Measurements from ENCODE around the gene TMEM106C.

The TMEM106C gene

DNA sequence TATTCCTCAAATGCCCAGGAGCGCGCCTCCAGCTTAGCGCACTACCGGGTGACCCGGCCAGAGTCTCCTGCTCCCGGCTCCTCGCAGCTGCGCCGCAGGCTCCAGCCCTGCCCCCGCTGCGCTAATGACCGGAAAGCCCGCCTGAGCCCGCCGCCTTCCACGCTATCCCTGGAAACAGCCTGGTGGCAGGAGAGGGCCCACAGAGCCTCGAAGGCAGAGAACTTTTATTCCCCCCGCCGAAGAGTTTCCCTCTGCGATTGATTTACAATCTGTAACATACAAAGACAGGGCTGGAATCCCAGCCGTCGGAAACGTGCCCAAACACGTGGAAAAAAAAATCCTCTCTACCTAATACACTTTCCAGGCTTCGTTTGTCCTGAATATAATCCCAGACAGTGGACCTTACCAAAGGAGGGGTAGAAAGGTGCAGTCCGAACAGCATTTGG lies 39.4 kb downstream of the TMEM106C start:
- no peaks in the 10 kb centered on the region for H3K9me3 ChIP-seq (ENCODE audit: insufficient read depth, low read depth, low read length)
- no peak overlapping the region for H3K27ac ChIP-seq (ENCODE audit: low read length)
- peaks cover 100% of the 10 kb centered on the region for H3K27me3 ChIP-seq (ENCODE audit: insufficient read depth, low read length)
- peaks cover 19% of the 10 kb centered on the region; the same call in 1 of the 2 replicates for H3K4me1 ChIP-seq (ENCODE audit: insufficient read depth, low read length)
- H3K36me3 ChIP-seq (ENCODE audit: insufficient read depth, low read depth, low read length) = no peaks in the 10 kb centered on the region
- peak overlapping the region; percentile 69 for H3K4me3 ChIP-seq (ENCODE audit: low read length)
- H3K9ac ChIP-seq (ENCODE audit: low read depth, low read length) = peak overlapping the region; percentile 5; the same call in 1 of the 2 replicates

DNA sequence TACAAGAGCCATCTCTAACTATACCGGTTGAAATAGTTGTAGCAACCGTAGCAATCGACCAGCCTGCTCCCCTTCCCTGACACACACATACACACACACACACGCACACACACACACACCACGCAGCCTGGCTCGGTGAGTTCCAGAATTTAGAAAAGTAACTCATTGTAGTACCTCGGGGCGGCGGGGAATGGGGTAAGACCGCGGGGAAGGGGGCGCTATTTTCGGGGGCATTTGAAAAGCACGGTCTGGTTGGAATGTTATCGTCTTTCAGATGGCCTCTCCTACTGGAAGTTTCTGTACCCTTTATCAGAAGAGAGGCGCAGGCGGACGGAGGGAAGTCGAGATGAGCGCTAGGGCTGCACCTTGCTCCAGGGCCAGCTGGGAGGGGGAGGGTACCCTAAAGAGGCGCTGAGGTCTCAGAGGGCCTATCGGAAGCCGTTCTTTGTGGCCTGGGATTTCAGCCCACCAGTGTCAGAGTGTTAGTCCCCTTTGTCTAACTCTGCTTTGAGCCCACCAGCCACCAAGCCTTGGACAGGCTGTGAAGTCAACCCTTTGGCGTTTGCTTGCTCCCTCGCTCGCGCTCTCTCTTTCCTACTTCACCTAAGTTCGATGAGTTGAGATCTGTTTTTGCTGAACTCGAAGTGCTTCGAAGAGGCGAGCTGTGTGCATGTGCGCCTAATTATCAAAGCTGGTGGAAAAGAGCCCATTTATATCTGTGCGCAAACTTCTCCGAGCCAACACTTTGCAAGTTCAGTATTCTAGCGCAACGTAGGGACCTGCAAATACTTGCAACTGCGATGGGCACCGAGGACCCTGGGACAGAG lies 40.0 kb downstream of the TMEM106C start:
- H3K27me3 ChIP-seq (ENCODE audit: insufficient read depth, low read length) = peaks cover 100% of the 10 kb centered on the region
- no peaks in the 10 kb centered on the region for H3K9me3 ChIP-seq (ENCODE audit: insufficient read depth, low read depth, low read length)
- peaks cover 19% of the 10 kb centered on the region; the same call in 1 of the 2 replicates for H3K4me1 ChIP-seq (ENCODE audit: insufficient read depth, low read length)
- H3K36me3 ChIP-seq (ENCODE audit: insufficient read depth, low read depth, low read length) = no peaks in the 10 kb centered on the region
- no peak overlapping the region for H3K27ac ChIP-seq (ENCODE audit: low read length)
- H3K4me3 ChIP-seq (ENCODE audit: low read length) = peak overlapping the region; percentile 69
- H3K9ac ChIP-seq (ENCODE audit: low read depth, low read length) = peak overlapping the region; percentile 19; the same call in 1 of the 2 replicates

DNA sequence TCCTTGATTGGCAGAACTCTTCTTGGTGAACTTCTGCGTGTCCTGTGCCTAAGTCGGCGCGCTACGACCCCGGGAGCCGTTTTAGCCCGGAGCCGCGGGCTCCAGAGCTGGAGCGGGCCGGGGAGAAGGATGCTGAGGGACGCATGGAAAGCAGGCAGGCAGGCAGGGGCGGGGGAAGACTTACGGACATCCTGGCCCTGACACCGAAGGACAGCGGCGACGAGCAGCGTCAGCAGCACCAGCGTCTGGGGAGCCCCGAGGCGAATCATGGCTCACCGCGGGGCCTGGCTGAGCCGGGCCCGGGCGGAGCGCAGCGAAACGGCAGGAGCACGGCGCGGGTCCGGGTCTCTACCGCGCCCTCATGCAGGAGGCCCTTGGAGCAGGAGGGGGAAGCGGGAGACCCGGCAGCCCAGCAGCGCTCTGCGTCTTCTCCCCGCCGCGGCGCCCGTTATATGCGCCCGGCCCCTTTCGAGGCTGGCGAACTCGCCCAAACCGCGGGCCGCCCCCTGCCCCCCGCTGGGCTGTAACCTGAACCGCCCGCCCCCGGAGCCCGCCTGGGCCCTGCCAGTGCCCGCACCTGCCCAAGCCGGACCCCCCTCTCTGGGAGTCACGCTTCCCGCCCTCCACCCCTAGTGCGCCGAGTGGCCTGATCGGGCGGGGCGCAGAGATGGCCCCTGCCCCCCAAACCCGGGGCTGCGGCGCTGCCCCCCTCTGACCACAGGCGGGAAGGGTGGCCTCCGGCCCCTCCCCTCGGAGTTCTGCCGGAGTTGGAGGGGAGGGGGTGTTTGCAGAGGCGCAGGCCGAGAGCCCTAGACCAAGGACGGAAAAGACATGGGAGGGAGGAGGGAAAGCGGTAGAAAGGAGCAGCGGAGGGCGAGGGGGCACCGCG lies 40.9 kb downstream of the TMEM106C start, which contains the start of gene COL2A1:
Gene COL2A1 (minus strand): TSS at position 424 of the 889 bp plus-strand sequence. CDS start 155 bp downstream, at position 269.
- peak within 1 kb of the TSS; percentile 69 for H3K4me3 ChIP-seq (ENCODE audit: low read length)
- no peaks in the 10 kb centered on the region for H3K36me3 ChIP-seq (ENCODE audit: insufficient read depth, low read depth, low read length)
- no peaks in the 10 kb centered on the region for H3K9me3 ChIP-seq (ENCODE audit: insufficient read depth, low read depth, low read length)
- H3K9ac ChIP-seq (ENCODE audit: low read depth, low read length) = peak within 1 kb of the TSS; percentile 54; the same call in 1 of the 2 replicates
- no peak within 1 kb of the TSS for H3K27ac ChIP-seq (ENCODE audit: low read length)
- H3K4me1 ChIP-seq (ENCODE audit: insufficient read depth, low read length) = peaks cover 19% of the 10 kb centered on the region; the same call in 1 of the 2 replicates
- H3K27me3 ChIP-seq (ENCODE audit: insufficient read depth, low read length) = peaks cover 100% of the 10 kb centered on the region

DNA sequence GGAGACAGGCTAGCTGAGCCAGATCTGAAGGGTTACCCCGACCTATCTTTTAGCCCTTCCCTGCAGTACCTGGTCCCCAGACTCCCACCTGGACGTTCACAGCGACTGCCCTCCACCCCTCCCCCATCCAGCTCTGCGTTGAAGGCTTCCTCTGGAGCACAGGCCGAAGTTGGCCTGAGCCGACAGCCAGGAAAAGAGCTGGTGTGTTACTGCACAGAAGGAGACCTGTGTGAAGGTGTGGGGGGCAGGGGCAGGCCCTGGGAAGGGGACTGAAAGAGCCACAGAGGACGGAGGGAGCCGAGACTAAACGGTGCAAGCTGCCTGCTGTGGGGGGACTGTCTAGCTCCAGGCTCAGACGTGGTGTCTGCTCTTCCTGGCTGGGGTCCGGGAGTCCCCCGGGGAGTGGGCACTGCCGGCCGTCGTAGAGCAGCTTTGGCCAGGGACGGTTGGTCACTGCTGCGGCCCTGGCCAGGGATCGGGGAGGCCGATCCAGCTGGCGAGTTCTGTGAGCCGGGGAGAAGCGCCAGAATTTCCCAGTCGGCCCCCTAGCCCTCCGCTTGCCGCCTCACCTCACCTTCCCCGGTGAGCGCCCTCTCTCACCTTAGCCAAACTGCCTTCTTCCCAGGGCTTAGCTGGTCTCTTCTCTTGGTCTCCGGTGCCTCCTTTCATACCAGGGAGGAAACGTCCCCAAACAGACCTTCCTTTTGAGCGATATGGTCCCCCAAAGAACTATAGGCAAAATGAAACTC lies 41.8 kb downstream of the TMEM106C start:
- H3K4me1 ChIP-seq (ENCODE audit: insufficient read depth, low read length) = peaks cover 19% of the 10 kb centered on the region; the same call in 1 of the 2 replicates
- no peaks in the 10 kb centered on the region for H3K36me3 ChIP-seq (ENCODE audit: insufficient read depth, low read depth, low read length)
- no peaks in the 10 kb centered on the region for H3K9me3 ChIP-seq (ENCODE audit: insufficient read depth, low read depth, low read length)
- H3K9ac ChIP-seq (ENCODE audit: low read depth, low read length) = peak overlapping the region; percentile 54; the same call in 1 of the 2 replicates
- H3K27ac ChIP-seq (ENCODE audit: low read length) = no peak overlapping the region
- peak overlapping the region; percentile 69 for H3K4me3 ChIP-seq (ENCODE audit: low read length)
- peaks cover 100% of the 10 kb centered on the region for H3K27me3 ChIP-seq (ENCODE audit: insufficient read depth, low read length)

DNA sequence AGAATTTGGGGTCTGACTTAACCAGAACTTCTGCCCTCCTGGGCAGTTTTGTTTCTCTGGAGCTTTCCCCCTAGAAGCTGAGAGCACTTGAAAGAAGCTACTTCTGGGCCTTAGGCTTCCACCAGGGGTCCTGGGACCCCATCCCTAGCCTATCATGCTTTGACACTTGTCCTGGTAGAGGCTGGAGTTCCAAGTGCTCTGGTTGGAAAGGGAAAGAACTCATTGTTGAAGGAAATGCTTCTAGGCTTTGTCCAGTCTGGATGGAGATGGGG lies 42.3 kb downstream of the TMEM106C start:
- H3K27ac ChIP-seq (ENCODE audit: low read length) = no peak overlapping the region
- H3K9me3 ChIP-seq (ENCODE audit: insufficient read depth, low read depth, low read length) = no peaks in the 10 kb centered on the region
- no peak overlapping the region for H3K9ac ChIP-seq (ENCODE audit: low read depth, low read length)
- H3K27me3 ChIP-seq (ENCODE audit: insufficient read depth, low read length) = peaks cover 100% of the 10 kb centered on the region
- no peaks in the 10 kb centered on the region for H3K36me3 ChIP-seq (ENCODE audit: insufficient read depth, low read depth, low read length)
- peak overlapping the region; percentile 69; the same call in 1 of the 2 replicates for H3K4me3 ChIP-seq (ENCODE audit: low read length)
- H3K4me1 ChIP-seq (ENCODE audit: insufficient read depth, low read length) = peaks cover 19% of the 10 kb centered on the region; the same call in 1 of the 2 replicates

DNA sequence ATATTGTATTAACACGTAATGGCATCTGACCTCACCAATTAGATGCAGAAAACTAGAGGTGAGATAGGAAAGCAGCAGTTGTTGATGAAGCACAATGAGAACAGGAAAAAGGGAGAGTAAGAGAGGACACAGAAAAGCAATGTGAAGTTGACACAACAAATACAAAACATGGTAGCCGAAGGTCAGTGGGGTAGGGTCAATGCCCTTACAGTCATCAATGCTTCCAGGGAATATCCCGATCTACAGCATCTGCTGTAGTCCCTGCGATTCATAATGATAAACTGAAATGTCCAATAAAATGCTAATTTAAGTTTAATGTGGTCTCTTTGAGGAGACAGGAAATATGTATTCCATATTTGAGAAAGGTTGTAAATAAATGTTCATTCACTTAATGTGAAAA lies 43.8 kb downstream of the TMEM106C start:
- H3K9ac ChIP-seq (ENCODE audit: low read depth, low read length) = no peak overlapping the region
- no peak overlapping the region for H3K27ac ChIP-seq (ENCODE audit: low read length)
- peaks cover 19% of the 10 kb centered on the region; the same call in 1 of the 2 replicates for H3K4me1 ChIP-seq (ENCODE audit: insufficient read depth, low read length)
- H3K36me3 ChIP-seq (ENCODE audit: insufficient read depth, low read depth, low read length) = no peaks in the 10 kb centered on the region
- H3K4me3 ChIP-seq (ENCODE audit: low read length) = no peak overlapping the region
- no peaks in the 10 kb centered on the region for H3K9me3 ChIP-seq (ENCODE audit: insufficient read depth, low read depth, low read length)
- H3K27me3 ChIP-seq (ENCODE audit: insufficient read depth, low read length) = peaks cover 100% of the 10 kb centered on the region

DNA sequence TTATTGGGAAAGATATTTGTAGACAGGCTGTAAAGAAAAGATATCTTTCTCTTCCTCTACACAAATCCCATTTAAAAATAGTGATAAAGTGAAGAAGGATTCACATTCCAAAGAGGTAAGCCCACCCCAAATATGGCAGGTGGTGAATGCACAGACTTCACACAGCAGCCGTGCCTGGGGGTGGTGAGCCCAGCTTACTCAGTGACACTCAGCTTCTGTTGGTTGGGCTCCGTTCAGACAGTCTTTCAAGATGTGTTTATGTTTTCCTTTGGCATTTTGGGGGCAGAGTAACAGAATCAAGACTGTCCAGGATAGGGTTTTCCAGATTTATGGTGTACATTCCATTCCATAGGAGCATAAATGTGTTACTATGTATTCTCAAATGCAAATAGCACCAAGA lies 45.0 kb downstream of the TMEM106C start:
- Histone ChIP-seq H3K9me3 (ENCODE audit: insufficient read depth, low read depth, low read length) (no peaks in the 10 kb centered on the region), H3K4me1 (ENCODE audit: insufficient read depth, low read length) (peaks cover 11% of the 10 kb centered on the region; the same call in 1 of the 2 replicates), H3K27me3 (ENCODE audit: insufficient read depth, low read length) (peaks cover 100% of the 10 kb centered on the region), H3K27ac (ENCODE audit: low read length) (no peak overlapping the region), H3K36me3 (ENCODE audit: insufficient read depth, low read depth, low read length) (no peaks in the 10 kb centered on the region), H3K9ac (ENCODE audit: low read depth, low read length) (no peak overlapping the region), H3K4me3 (ENCODE audit: low read length) (no peak overlapping the region)

DNA sequence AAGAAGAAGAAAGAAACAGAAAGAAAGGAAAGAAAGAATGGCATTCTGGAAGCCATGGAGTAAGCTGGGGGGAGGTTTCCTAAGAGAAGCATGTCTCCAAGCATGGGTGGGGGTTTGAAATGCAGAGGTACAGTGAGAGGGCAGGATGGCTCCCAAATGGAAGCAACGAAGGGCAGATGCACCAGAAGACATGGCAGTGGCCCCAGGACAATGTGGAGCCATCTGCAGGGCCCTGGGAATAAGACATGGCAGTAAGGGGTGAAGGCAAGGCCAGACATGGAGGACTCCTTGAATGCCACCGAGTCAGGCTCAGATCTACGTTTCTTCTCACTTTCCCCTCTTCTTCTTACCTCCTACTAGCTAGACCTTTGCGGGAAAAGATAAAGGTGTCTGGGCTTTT lies 45.6 kb downstream of the TMEM106C start:
- Histone ChIP-seq H3K9ac (ENCODE audit: low read depth, low read length) (no peak overlapping the region), H3K27ac (ENCODE audit: low read length) (no peak overlapping the region), H3K4me3 (ENCODE audit: low read length) (no peak overlapping the region), H3K4me1 (ENCODE audit: insufficient read depth, low read length) (peaks cover 11% of the 10 kb centered on the region; the same call in 1 of the 2 replicates), H3K9me3 (ENCODE audit: insufficient read depth, low read depth, low read length) (no peaks in the 10 kb centered on the region), H3K27me3 (ENCODE audit: insufficient read depth, low read length) (peaks cover 100% of the 10 kb centered on the region), H3K36me3 (ENCODE audit: insufficient read depth, low read depth, low read length) (no peaks in the 10 kb centered on the region)

DNA sequence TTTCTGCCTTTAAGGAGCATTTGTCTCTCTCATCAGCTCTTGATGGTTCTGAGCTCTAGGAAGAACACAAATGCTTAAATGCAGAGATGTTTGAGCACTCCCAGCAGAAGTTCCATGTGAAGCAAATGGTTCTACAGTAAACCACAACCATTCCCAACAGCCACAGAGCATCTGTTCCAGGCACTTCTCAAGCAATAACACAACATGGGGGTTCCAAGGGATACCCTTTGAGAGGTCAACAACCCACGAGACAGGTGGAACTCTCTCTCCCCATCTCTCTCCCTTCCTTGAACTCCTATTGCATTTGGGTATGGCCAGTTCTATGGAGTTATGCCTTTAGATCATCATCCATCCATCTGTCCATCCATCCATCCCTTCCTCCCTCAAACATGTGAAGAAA lies 46.1 kb downstream of the TMEM106C start:
- Histone ChIP-seq H3K4me3 (ENCODE audit: low read length) (no peak overlapping the region), H3K27ac (ENCODE audit: low read length) (no peak overlapping the region), H3K9me3 (ENCODE audit: insufficient read depth, low read depth, low read length) (no peaks in the 10 kb centered on the region), H3K4me1 (ENCODE audit: insufficient read depth, low read length) (peaks cover 11% of the 10 kb centered on the region; the same call in 1 of the 2 replicates), H3K9ac (ENCODE audit: low read depth, low read length) (no peak overlapping the region), H3K27me3 (ENCODE audit: insufficient read depth, low read length) (peaks cover 100% of the 10 kb centered on the region), H3K36me3 (ENCODE audit: insufficient read depth, low read depth, low read length) (no peaks in the 10 kb centered on the region)

DNA sequence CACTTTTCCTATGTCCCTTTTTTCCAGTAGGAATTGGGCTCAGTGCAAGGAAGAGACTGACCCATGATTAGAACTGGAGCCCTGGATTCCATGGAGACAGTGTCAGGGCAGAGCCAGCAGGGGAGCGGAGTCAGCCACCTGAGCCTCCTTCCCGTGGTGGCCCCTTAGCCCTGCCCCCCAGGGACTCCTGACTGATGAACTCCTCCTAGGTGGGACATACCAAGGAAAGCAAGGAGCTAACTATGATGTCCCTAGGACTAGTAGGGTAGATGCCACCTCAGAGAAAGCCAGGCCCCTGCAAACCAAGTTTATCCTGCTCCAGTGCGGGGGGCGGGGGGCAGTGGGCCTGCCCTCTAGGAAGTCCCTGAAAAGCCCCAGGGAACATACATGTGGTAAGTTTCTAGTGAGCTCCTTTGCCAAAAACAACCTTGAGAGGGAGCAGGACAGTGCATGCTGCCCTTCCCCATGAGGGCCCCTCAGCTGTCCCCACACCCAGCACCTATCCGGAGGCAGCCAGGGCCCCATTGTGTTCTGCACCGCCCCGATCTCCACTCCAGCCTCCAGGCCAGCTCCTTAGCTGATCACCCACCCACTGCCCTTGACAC lies 47.1 kb downstream of the TMEM106C start:
- Histone ChIP-seq H3K4me3 (ENCODE audit: low read length) (no peak overlapping the region), H3K27ac (ENCODE audit: low read length) (no peak overlapping the region), H3K9me3 (ENCODE audit: insufficient read depth, low read depth, low read length) (no peaks in the 10 kb centered on the region), H3K4me1 (ENCODE audit: insufficient read depth, low read length) (peaks cover 4% of the 10 kb centered on the region; the same call in 1 of the 2 replicates), H3K27me3 (ENCODE audit: insufficient read depth, low read length) (peaks cover 100% of the 10 kb centered on the region), H3K9ac (ENCODE audit: low read depth, low read length) (no peak overlapping the region), H3K36me3 (ENCODE audit: insufficient read depth, low read depth, low read length) (no peaks in the 10 kb centered on the region)

DNA sequence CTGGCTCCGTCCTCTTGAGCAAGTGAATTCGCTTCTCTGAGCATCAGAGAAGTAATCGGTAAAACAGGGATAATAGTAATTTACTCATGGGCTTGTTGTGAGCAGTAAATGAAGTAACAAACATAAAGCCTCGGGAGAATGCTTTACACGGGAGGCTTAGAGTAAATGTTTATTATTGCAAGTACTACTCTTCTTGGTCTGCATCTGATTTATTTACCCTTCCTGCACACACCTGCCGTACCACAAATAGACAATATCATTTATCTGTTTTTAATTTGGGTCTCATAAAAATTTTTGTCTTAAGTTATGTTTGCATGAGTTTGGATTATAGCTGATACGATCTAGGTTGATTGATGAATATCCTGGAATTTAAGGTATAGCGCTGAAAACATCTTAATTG lies 48.7 kb downstream of the TMEM106C start:
- Histone ChIP-seq H3K4me3 (ENCODE audit: low read length) (no peak overlapping the region), H3K27me3 (ENCODE audit: insufficient read depth, low read length) (peaks cover 100% of the 10 kb centered on the region), H3K27ac (ENCODE audit: low read length) (no peak overlapping the region), H3K9ac (ENCODE audit: low read depth, low read length) (no peak overlapping the region), H3K4me1 (ENCODE audit: insufficient read depth, low read length) (no peaks in the 10 kb centered on the region), H3K36me3 (ENCODE audit: insufficient read depth, low read depth, low read length) (no peaks in the 10 kb centered on the region), H3K9me3 (ENCODE audit: insufficient read depth, low read depth, low read length) (no peaks in the 10 kb centered on the region)
